Non-pigmented ciliary epithelial cell (primary cell): ENCODE data around the gene ZNF641.

Source experiments
- DNase-seq: peaks from one replicate; pipeline ENCODE4 v3.0.0-alpha.2; 2010; ENCODE audit warnings: low read depth

Gene ZNF641

DNA sequence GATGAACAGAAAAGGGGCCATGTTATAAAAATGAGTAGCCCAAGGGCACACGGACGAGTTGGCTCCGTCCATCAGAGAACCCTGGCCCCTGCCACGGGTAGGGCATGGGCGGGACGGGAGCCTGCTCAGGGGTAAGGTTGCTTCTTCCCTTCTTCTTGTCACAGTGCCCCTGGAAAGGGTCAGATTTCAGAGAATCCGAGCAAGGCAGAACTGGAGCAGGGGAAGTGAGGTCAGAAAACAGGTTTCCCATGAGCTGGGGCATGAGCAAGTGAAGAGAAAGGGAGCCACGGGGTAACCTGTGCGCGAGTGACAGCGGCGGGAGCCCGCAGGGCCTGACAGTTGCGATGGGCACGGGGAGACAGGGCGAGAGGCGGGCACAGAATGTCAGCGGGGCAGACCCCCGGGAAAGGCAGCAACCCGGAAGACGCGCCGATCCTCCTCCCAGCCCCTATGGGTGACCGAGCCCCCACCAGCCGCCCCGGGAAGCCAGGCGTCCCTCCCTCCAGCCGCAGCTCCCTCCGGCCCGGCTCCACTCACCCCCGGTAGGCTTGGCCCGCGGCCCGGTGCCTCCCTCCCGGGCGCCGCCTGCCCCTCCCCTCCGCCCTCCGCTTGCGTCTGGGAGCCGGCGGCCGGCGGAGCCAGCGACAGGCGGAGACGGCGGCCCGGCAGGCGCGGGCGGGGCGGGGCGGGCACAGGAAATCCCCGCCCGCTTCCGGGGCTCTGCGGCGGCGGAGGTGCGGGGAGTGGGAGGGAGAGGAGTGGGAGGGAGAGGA, at the start of gene ZNF641:
TSS of gene ZNF641 (minus strand) at position 671 of the 773 bp plus-strand sequence. CDS start 2,829 bp downstream, outside the sequence.
- DNase-seq: no peak

DNA sequence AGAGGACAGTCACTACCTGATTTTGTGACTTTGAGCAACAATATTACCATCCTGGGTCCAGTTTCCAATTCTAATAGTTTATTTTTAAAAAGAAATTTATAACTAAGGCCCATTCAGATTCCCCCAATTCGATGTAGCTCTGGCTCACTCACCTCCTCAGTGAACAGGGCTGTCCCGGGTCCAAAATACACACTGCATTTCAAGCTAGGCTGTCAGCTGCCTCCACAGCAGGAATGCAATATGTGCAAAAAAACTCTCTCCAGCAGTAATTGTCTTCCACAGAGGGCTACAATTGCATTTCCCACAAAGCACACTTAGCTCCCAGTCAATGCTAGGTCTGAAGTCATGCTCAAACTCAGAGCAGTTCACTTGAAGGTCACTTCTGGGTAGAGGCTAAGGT, 39.3 kb upstream of the ZNF641 start:
- DNase-seq: no peak

DNA sequence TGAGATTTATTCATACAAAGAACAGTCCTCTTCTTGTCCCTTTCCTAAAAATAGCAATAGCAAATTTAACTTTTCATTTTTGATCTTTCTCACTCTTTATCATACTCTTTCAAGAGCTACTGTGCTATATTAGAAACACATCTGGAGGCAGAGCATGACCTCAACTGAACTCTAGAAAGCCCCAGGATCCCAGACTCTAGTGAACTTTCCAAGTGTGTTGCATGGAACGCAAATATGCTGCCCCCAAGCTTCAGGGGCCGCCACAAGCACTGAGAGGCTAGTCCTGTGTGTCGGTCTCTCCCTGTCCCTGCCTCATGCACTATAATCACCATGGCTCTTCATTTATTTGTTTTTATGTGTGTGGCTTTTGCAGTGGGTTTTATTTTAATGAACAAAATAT, 38.7 kb upstream of the ZNF641 start:
- no peak for DNase-seq

DNA sequence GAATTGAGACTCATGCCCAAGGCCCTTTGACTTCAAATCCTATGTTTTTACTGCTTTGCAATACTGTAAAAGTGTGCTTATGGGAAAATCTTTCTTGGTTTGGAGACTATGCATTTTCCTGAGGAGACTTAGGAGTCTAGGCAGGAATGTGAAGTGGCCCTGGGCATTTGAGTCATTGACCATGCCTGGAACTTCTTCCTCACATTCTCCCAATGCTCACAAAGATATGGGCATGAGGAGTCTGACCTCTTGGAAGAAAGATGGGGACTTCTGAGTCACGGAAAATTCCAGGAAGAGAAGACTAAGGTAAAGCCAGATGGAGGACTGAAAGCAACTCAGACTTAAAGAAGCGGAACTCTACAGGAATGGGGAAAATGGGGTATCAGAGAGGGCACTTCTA, 38.2 kb upstream of the ZNF641 start:
- DNase-seq: no peak

DNA sequence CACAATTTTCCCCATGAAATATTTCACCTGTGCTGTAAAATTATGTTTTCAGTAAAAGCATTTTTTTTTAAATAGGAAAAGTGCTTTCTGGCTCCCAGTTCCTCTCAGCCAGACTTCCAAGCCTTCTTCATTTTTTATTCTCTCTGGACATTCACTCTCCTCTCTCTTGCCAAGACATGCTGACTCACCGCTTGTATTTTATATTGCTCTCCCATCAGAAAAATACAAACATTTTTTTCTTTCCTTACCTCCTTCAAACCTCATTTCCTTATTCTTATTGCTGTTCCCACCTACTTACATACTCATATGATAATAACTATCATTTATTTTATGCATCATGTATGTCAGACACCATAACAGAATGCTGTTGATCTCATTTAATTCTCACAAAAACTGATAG, 37.7 kb upstream of the ZNF641 start:
- no peak for DNase-seq

DNA sequence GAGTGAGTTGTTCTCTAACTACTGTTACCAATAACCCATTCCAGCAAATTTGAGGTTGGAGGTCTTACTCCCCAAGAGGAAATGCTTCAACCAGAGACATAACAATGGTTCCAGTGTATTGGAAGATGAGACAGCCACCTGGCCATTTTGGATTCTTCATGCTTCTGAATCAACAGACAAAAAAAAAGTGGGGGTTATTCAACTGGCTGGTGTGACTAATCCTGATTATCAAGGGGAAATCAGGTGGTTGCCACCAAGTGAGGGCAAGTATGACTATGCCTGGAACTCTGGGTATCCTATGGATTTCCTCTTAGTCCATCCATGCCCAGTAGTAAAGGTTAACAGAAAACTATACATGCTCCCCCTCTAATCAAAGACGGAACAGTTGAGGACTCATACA, 29.9 kb upstream of the ZNF641 start:
- no peak for DNase-seq

DNA sequence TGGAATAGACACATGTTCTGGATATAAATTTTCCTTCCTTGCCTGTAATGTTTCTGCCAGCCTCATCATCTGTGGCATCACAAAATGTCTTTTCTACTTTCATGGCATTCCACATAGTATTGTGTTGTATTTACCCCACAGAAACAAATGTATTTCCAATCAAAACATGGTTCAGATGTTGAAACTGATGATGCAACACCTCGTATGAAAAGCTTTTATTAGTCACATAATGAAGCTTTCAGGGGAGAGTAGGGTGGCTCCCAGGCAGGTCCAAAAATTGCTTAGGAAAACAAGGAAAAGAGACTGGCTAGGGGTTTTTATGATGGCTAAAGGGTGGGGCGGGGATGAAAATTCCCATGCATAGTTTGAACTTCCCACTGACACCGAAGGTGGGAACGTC, 29.1 kb upstream of the ZNF641 start:
- no peak for DNase-seq

DNA sequence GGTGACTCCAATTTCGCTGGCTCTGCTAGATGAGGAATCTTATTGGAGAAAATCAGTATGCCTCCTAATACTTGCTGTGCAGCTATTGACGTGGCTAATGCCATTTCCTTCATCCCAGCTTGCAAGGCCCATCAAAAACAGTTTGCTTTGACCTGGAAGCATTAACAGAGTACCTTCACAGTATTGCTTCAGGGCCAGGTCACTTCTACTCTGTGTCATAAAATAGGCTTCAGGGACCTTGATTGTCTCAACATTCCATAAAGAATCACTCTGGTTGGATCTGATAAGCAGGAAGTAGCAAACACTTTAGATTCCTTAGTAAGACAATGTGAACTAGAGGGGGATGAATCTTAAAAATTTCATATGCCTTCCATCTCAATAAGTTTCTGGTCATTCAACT, 26.9 kb upstream of the ZNF641 start:
- DNase-seq: no peak

DNA sequence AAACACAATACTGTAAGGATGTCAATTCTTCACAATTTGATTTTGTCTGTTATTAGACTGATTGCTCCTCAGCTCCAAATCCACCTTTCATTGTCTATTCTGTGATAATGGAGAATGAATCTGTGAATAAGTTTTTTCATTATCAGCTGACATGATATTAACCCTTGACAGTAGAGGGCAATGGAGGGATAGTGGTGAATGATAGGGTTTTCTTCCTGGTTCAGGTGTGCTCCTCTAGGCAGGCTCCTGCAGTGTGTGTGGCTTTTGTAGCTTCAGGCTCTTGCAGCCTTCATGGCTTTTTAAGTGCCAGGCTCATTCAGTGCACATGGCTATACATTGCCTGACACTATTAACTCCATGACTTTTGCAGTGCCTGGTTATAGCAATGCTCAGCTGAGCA, 23.4 kb upstream of the ZNF641 start:
- DNase-seq: no peak

DNA sequence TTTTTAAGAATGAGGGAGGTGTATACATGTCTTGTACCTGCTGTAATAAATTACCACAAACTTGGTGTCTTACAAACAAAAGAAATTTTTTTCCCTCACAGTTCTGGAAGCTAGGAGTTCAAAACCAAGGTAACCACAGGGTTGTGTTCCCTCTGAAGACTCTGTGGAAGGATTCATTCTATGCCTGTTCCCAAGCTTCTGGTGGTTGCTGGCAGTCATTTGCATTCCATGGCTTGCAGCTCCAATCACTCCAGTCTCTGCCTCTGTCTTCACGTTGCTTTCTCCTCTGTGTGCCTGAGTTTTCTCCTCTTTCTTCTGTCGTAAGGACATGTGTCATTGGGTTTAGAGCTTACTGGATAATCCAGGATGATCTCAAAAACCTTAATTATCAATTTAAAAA, 15.4 kb upstream of the ZNF641 start:
- no peak for DNase-seq

DNA sequence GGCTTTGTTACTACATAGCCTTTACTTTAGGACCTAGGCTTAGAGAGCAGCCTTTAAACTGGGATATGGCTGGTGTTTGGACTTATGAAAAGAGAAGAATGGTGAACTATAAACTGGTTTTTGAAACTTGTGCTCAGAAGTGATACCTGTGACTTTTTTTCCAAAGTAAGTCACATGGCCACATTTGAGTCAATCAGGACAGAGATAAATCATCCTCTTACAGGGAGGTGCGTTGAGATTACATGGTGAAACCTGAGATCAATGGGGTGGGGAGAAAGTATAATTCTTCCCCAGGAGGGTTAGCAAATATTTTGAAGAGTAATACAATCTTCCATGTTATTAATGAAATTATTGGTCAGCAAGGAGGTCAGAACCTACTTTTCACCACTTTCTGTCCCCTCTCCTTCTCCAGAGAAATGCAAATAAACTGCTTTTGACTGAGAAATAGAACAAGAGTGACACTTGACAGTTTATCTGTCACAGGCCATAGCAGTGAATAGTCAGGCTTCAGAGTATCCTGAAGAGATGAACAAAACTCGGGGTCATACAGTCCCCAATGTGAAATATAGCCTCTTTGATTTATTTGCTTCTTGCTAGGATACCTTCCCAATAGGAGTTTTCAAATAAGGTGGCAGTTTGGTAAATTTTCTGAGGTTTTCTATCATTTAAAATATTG, 11.1 kb upstream of the ZNF641 start:
- DNase-seq: no peak

DNA sequence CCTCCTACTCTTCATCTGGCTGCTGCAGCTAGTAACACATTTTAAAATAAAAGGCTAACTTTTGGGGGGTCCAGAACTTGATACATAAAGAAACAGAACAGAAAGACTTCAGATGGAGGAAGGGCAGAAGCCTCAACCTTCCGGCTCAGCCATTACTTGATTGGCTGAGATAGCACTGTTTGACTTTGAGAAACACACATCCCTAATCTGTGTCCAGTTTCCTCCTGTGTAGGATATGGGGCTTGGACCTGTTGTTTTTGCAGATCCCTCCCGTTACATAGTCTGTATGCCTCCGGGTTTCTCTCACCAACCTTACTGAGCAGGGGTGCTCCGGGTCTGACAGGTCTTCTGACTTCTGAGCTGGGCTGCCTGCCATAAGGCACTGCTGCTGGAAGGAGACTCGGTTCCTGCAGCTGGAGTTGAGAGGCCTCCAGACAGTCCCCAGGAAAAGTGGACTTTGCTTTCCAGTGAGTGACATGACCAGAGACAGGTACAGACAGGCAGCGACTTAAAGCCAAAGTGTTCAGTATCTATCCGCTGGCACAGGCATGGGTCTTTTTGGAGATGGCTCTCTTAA, 8.3 kb upstream of the ZNF641 start:
- no peak for DNase-seq

DNA sequence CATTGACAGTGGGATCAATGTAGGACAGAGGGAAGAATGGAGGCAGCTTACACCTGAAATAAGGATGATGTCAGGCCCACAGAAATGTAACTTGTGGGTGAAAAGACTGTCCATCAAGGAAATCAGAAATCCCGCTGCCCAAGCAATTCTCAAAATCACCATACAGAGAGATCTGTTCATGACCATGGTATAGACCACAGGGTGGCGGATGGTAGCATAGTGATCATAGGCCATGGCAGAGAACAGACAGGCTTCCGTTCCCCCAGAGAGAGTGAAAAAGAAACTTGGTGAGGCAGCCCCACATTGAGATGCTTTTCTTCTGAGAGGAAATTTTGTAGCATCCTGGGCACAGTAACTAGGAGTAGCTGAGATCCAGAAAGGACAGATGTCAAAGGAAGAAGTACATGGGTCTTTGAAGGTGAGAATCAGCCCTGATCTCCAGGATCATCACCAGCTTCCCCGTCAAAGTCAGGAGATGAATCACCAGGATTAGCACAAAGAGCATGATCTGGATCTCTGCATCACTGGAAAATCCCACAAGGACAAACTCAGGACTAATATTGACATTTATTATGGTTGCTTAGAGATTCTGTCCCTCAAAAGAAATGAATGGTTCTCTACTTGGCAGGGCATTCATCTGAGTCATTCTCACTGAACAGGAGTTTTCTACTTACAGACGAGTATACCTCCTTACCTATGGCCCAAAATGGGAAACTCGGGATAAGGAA, 5.5 kb upstream of the ZNF641 start:
- DNase-seq: no peak

DNA sequence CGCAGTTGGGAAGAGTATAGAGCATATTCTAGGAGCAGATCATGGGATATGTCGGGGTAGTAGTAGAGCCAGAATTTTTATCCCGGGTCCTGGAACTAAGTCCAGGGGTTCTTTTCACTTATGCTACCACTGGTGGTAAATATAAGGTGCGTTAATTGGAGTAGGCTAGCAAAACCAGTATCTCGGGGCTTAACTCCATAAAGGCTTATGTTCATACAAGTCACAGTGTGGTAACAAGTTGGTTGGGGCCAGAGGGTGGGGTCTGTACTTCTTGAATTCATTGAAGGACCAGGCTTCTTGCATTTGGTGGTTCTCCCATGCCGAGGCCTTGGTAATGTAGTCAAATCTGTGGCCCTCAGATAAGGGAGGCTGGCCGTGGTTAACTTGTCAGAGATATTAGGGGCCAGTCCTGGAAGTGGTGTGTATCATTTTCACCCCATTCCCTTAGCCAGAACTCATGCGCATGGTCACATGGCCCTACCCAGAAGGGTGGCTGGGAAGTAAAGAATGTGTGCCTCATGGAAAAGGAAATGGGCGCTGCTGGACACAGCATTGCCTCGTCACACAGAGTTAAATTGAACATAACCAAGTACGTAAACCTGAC, 1.5 kb upstream of the ZNF641 start:
- no peak for DNase-seq

DNA sequence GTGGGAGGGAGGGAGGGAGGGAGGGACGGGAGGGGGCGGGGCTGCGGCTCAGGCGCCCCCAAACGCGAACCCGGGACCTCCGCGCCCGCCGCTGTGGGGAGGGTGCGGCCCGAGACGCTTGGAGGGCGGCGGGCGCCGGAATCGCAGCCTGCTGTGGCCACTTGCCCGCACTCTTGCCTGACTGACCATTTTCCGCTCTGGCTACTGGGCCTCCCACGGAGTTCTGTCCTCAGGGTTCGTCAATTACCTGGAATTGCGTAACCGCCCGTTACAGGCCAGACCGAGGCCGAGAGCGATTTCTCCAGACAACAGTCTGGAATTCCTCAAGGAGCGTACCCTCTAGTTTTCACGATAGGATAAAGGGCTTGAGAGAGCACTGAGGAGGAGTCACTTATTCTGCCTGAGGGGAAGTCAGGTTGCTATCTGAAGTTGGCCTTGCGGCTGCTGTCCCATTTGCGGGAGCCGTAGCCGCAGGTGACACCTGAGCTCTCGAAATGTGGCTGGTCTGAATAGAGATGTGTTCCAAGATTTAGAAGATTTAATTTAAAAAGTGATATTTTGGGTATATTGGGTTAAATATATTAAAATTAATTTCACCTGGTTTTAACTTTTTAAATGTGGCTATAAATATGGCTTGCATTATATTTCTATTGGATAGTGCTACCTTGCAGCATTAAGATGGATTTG, 446 bp upstream of the ZNF641 start:
- DNase-seq: no peak

DNA sequence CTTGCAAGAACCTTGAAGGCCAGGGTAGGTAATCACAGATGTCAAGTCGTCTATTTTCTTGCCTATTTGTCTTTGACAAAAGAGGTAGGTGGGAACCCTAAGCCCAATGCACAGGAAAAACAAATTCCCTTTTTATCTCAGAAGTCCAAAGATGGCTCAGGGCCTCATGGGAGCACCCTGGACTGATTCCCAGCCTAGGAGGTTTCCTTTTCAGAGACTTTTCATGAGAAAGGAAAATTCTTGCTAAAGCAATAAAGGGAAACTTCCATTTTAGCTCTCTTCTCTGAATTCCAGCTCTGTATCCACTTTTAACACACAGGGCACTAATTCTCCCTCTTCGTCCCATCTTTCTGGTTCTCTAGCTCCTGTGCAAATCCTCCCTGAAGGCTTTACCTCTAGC, 1.2 kb downstream of the ZNF641 start:
- DNase-seq: no peak

DNA sequence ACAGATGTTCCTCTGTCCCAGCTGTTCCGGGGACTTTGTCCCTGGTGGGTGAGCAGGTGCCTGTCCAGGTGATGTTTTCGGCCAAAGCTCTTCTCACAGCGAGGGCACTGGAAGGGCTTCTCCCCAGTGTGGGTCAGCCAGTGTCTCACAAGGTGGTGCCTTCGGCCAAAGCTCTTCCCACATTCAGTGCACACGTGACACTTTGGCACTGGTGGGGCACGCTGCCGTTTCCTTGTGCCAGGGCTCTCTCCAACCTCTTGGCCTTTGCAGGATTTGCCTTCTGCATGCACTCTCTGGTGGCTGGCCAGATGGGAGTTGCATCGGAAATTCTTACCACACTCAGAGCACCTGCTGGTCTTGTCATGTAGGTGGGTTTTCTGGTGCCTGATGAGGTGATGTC, 7.7 kb downstream of the ZNF641 start:
- DNase-seq: no peak

DNA sequence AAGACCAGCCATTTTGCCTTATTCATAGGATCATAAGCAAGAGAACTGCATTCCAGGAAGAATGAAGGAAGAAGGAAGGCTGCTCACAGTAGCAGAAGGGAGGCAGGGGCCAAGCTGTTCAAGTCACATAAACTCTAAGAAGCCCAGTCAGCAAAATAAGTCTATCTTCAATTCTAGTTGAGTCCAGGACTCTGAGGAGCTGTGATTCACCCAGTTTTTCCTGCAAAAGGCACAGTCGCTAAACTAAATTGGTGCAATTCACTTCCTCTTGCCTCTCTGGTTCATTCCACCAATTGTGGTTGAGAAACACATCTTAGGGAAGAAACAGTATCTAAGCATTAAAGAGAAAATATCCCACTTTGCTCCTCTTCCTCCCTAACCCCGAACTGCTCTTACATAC, 9.8 kb downstream of the ZNF641 start:
- DNase-seq: no peak

DNA sequence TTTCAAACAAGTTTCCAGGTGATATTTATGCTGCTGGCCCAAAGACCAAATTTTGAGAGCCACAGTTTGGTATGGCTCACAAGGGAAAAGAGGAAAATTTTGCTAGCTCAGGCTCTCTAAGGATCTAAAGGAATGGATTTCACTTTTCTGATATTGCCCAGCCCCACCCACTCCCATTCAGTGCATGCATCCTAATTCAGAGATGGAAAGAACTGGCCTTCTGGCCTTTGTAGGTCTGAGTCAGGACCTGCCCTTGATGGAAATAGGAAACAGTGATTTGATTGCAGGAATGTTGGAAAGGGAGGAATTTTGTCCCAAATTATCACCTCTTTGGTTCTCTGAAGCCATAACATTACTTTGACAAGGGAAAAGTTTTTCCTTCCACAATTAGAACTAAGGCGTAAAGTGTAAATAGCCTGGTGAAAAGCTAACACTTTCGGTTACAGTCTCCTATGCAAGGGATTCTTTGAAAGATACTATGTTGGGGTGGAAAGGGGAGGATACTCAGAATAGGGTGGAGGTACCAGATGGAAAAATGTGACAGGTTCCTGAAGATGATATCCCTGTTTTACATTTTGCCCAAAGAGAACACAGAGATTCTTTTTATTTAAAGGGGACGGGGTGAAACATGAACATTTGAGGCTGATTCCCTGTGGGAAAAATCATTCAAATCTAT, 11.1 kb downstream of the ZNF641 start:
- DNase-seq: no peak

DNA sequence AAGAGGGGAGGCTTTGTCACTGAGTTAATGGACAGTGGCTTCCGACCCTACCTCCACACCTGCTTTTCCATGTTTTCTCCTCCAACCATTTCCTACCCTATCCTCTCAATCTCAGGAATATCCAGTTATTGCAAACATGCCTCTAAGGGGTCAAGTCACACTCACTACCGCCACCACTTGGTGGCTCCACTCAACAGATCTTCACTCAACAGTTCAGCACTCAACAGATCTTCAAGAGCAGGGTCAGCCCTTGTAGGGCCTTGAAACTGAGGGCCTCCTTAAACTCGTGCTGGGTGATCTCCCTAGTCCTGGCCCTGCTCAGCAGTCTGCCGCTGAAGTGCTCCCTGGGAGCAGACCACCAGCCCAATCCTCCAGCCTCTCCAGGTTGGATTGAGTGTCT, 14.2 kb downstream of the ZNF641 start:
- DNase-seq: no peak

DNA sequence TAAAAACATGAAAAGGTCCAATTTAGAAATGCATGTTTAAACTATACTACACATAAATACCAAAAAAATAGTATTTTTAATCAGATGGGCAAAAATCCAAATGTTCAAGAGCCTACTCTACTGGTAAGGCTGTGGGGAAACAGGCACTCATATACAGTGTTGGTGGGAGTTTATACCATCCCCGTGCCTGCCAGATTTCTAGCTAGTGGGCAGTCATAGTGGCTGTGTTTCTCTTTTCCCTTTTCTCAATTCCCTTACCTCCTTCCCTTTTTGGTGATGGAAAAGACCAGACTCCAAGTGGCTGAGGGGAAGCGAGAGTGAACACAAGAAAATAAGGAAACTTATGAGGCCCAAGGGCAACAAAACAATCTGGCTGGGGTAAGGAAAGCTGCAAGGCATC, 14.7 kb downstream of the ZNF641 start:
- no peak for DNase-seq
